GM03348 (cell line): Measurements from ENCODE around the gene COQ9.
A peak's percentile ranks its signal among the peaks of the same experiment; 100 is the strongest.

Experiments
- DNase-seq: peaks from one replicate; pipeline ENCODE4 v3.0.0; 2012; ENCODE audit warnings: low spot score

Gene COQ9

DNA sequence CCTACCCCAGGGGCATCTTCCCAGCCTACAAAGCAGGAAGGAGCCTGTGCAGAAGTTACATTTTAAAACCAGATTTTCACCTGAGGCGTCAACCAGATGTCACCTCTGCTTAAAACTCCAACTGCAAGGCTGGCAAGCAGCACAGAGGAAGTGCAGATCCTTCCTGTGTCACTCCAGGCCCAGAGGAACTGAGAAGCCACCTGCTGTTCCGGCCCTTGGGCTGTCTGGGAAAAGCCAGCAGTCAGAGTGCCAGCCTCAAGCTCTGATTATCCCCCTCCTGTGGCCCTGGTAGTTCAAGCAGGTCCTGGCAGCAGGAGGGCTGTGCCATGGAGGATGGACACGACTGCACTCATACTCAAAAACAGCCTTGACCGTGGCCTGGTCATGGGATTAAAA, 25.4 kb downstream of the COQ9 start:
- DNase-seq, result no peak

DNA sequence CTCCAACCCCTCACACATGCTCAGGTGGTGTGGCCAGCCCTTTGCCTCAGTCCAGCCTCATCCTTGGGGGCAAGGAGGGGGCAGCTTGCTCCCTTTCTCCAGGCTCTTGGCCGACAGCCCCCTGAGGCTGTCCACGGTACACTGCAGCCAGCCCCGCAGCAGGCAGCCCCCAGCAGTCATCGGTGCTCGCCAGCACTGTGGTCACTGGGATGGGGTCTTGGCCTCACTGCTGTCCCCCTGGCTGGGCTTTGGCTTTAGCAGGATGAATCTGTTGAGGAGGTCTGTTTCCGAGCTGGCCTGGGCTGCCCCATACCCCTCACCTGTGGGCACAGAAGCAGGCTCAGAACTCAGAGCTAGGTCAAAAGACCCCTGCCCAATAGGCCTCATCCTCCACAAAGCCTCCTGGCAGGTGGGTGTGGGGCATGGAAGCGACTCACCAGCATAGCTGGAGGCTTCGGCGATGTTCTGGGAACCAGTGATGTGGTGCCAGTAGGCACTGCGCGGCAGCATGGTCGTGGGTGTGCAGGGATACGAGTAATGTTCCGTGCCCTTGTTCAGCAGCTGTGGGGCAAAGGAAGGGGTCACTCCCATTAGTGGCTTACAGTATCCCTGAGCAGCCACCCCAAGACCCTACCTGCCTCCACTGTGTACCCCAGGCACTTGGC, 26.0 kb downstream of the COQ9 start:
- DNase-seq, result no peak

DNA sequence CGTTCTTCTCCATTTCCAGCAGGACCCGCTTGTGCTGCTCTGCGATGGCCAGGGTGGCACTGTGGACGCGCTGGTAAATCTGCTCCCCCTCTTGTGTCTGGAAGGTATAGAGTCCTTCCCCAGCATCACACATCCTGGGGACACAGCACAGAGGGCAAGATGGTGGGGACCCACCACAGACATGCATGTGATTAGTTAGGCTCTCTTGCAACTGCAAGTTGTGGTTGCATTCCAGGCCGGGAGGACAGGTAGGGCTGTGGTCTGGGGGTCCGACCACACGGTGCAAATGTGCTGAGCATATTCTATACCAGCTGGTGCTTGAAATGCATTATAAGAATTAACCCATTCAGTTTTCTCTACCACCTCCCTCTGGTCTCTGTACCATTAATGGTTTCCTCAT, 26.6 kb downstream of the COQ9 start:
- no peak for DNase-seq

- no peak for DNase-seq
These were observed 27.7 kb downstream of the COQ9 start for GRCh38 chr16:57474671-57475661.

- DNase-seq, result peak; percentile 67
These were observed 28.5 kb downstream of the COQ9 start for GRCh38 chr16:57475711-57476339.

DNA sequence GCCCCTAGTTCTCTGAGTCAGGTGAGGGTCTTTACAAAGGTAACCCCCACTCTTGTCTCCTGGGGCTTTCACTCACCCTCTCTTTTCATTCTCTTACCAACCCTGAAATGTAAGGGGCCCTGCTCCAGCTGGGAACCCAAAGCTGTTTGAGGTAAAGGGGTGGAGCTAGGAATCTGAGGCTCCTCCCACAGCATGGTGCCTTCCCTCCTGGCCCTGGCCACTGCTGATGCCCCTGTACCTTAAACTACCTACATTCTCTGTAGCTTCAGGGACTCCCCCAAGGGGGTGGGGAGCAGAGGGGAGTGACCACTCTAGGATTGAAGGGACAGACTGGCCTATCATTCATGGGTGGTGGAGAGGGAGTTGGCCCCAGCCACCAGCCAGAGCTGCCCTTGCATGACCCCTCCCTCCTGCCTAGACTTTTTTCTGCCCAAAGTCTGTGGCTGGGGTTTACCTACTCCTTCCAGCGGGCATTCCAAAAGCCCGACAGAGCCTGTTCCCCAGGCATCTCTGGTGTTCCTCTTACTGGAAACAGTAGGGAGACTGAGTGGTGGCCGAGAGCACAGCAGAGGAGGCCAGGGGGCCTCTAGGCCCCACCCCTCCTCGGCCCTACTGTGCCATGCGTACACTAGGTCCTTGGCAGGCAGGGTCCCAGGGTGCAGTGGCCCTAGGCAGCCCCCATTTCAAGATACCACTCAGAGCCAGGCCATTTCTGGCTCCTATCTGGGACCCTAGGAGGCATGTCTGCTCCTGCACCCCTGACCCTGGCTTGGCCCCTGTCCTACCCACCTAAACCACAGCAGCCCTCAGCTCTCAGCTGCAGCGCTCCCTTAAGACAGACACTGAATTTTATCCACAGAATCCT, 29.5 kb downstream of the COQ9 start:
- DNase-seq, result no peak

GRCh38 chr16:57477531-57478202, 30.4 kb downstream of the COQ9 start:
- DNase-seq, result no peak

GRCh38 chr16:57478396-57479204, 31.3 kb downstream of the COQ9 start:
- no peak for DNase-seq

GRCh38 chr16:57479205-57479975, 32.1 kb downstream of the COQ9 start:
- peak; percentile 83 for DNase-seq

GRCh38 chr16:57479976-57480753, 32.9 kb downstream of the COQ9 start:
- peak; percentile 92 for DNase-seq

DNA sequence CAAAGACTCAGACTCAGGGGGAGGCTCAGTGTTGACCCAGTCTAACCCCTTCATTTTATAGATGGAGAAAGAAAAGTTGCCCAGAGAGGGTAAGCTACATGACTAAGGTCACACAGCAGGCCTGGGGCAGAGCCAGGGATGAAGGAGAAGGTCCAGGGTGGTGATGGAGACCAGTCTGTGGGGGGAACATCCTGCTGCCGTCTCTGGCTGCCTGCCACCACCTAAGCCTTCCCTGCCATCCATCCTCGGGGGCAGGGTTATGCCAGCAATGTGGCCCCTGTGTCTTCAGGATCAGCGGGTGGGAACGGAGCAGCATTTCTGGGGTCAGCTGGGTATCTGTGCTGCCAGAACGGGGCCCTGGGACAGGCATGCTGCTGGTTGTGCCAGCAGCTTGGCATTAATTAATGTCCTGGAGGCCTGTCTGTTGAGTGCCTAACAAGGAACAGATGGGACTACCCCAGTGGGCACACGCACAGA, 33.5 kb downstream of the COQ9 start:
- DNase-seq, result no peak

- no peak for DNase-seq
These were observed 34.1 kb downstream of the COQ9 start for GRCh38 chr16:57481421-57481820.

- DNase-seq, result no peak
These were observed 35.7 kb downstream of the COQ9 start for GRCh38 chr16:57482845-57483545.

DNA sequence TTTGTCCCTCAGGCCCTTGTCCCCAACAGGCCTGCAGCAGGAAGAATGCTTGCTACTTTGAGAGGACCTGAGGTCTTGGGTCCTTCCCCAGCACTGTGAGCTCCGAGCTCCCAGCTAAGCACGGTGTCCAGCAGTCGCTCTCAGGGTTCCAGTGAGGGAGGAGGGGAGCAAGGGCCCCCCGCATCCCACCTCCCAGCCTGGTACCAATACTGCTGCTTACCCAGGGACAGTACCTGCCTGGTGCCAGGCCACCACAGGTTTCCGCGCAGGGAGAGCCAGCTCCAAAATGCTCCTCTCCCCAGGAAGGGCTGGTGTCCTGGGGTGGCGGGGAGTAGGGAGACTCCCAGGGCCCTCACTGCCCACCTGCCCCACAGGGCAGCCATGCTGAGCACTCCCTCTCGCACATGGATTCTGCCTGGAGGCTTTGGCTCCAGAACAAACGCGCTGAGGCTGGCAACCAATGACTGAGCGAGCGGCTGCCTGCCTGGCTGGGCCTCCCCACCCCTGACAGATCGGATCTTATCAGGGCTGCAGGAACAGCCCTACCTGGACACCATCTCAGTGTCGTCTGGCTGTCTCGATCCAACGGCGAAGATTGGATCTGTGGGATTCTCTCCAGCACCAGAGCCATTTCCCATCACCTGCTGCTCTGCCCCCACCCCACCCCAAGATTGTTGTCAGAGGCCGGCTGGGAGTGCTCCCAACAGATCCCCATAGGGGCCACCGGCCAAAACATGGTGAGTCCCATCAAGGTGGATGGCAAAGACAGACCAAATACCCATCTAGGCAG, 36.6 kb downstream of the COQ9 start:
- DNase-seq, result no peak

GRCh38 chr16:57484515-57485005, 37.3 kb downstream of the COQ9 start:
- DNase-seq, result no peak

DNA sequence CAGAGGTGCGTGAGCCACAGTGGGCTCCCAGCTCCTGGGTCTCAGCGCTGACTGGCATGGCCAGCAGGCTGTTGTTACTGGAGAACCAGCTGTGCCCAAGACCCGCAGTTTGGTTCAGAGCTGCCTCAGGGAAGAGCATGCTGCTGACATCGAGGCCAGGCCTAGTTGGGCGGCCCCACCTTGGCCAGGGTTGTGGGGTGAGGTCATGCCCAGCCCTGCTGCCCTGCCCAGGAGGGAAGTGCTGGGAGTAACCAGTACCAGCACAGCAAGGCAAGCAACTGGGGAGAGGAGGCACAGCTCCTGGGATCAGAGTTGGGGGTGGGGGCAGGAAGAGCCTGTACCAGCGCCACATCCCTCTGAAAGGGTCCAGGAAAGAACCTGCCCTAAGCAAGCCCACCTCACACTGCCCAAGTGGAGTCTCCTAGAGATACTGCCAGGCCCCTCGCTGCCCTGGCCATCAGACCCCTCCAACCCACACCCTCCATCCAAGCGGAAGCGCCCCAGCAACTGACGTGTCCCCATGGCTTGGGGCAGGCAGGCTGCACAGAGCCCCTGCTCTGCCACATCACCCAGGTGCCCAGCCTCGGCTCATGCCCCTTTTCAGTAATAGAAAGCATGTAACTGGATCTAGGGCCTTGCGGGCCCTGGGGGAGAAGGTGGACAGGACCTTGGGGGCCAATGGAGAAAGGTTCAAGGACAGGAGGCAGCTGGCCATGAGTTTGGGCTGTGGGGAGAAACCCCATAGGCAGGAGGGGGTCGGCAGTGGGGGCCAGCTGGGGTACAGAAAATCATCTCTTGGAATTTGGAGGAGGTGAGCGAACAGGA, 38.0 kb downstream of the COQ9 start:
- DNase-seq, result no peak
